ENCODE data around the gene ADAM22. TPM values are rescaled to one million over a fixed set of nuclear protein-coding genes. Genes with fewer than 3 reads are reported as not detected.
A peak's percentile ranks its signal among the peaks of the same experiment; 100 is the strongest.

Gene ADAM22
- total RNA-seq, 2 donors from 2014 or later = 0.29 to 1.9 TPM

- no peaks in the 10 kb centered on the region for H3K27me3 Mint-ChIP-seq
- H3K36me3 Mint-ChIP-seq = peaks cover 11% of the 10 kb centered on the region
- no peak overlapping the region for H3K4me3 Mint-ChIP-seq
- no peak overlapping the region for H3K27ac Mint-ChIP-seq
- no peaks in the 10 kb centered on the region for H3K9me3 Mint-ChIP-seq
- H3K4me1 Mint-ChIP-seq (ENCODE audit: low read depth in 2 of 2) = peaks cover 5 to 8% of the 10 kb centered on the region in 2 donors
- no peak for ATAC-seq
- no peak for DNase-seq (ENCODE audit: low spot score)
Observed at GRCh38 chr7:88200261-88200660, 266.2 kb downstream of the ADAM22 start.

DNA sequence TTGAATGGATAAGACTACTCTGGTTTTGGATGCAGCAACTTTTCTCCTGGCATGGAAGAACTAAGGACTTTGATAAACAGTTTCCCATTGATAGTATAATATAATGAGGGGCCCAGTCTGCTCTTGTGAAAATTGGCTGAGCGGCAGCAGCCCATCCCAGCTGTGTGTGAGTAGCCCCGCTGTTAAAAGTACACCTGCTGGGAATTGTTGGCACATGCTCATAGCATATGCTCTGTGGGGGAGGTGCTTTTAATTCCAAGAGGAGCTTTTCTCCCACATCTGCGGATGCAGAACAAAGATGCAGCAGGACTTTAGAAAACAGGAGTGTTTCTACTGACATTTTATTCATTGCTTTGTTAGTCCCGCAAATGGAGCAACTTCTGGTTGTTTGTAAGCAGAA lies 266.7 kb downstream of the ADAM22 start:
- no peak overlapping the region for H3K4me3 Mint-ChIP-seq
- H3K36me3 Mint-ChIP-seq = peaks cover 13% of the 10 kb centered on the region
- no peaks in the 10 kb centered on the region for H3K27me3 Mint-ChIP-seq
- H3K4me1 Mint-ChIP-seq (ENCODE audit: low read depth in 2 of 2) = peaks cover 5 to 8% of the 10 kb centered on the region in 2 donors
- no peak overlapping the region for H3K27ac Mint-ChIP-seq
- H3K9me3 Mint-ChIP-seq = no peaks in the 10 kb centered on the region
- ATAC-seq (no peak), DNase-seq (ENCODE audit: low spot score) (no peak)

DNA sequence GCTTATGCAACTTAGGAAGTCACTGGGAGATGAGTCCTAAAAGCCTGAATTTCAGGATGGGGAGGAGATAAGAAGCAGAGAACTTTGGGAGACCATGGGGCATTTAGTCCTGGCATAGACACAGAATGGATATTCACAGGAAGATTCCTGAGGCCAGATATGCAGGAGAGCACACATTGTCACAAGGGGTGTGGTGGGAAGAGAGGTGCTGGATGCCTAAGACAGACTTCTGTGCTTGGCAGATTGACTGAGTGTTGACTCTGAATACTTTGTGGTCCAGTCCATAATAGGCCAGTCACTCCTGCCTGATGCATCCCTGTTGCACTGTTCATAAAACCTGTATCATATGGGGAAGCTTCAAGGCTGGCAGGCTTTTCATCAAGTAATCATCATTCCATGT lies 267.3 kb downstream of the ADAM22 start:
- Mint-ChIP-seq H3K9me3 (no peaks in the 10 kb centered on the region), H3K4me3 (no peak overlapping the region), H3K4me1 (ENCODE audit: low read depth in 2 of 2) (peaks cover 5 to 8% of the 10 kb centered on the region in 2 donors), H3K27ac (no peak overlapping the region), H3K27me3 (no peaks in the 10 kb centered on the region), H3K36me3 (peaks cover 17% of the 10 kb centered on the region)
- DNase-seq (ENCODE audit: low spot score) (no peak), ATAC-seq (no peak)

DNA sequence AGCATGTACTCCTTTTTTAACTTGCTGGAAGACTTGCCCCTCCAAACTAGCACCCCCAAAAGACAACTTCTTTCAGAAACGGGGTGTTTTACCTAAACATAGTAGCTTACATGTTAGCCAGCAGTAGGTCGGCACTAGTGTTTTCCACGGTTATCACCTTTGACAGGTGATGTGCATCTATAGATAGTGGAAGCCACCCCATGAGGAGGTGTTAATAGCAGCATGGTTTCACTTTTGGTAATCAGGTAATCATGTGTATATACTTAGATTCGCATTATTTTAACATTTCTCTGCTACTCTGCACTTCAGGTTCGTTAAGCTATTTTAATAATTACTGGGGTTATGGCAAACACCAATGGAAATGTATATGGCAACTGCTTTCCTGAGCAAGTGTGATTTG lies 268.2 kb downstream of the ADAM22 start:
- Mint-ChIP-seq H3K4me1 (ENCODE audit: low read depth in 2 of 2) (peaks cover 5 to 8% of the 10 kb centered on the region in 2 donors), H3K4me3 (no peak overlapping the region), H3K27ac (peak overlapping the region in 1 of 2 donors; percentile 31), H3K36me3 (peaks cover 17% of the 10 kb centered on the region), H3K27me3 (no peaks in the 10 kb centered on the region), H3K9me3 (no peaks in the 10 kb centered on the region)
- ATAC-seq = no peak
- DNase-seq (ENCODE audit: low spot score) = no peak

DNA sequence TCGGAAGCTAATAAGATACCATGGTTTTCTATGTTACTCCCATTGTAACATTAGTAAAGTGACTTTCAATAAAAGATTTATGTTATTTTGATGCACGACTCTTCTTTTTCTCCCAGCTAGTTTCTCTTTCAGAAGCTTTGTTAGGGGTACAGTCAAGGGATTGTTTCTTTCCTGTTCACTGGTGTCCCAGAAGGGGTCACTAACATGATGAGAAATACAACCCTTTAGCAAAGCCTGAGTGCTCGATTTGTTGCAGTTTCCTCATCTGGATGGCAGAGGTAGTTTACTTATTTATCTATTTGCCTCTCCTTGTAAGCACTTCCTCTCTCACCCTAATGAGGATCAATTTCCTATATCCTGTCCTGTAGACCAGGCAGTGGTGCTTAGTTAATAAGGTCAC lies 268.7 kb downstream of the ADAM22 start:
- H3K9me3 Mint-ChIP-seq = no peaks in the 10 kb centered on the region
- DNase-seq (ENCODE audit: low spot score) = no peak
- H3K27me3 Mint-ChIP-seq = no peaks in the 10 kb centered on the region
- H3K36me3 Mint-ChIP-seq = peaks cover 17% of the 10 kb centered on the region
- no peak overlapping the region for H3K4me3 Mint-ChIP-seq
- H3K27ac Mint-ChIP-seq = peak overlapping the region in 1 of 2 donors; percentile 31
- peaks cover 5 to 8% of the 10 kb centered on the region in 2 donors for H3K4me1 Mint-ChIP-seq (ENCODE audit: low read depth in 2 of 2)
- ATAC-seq = no peak

DNA sequence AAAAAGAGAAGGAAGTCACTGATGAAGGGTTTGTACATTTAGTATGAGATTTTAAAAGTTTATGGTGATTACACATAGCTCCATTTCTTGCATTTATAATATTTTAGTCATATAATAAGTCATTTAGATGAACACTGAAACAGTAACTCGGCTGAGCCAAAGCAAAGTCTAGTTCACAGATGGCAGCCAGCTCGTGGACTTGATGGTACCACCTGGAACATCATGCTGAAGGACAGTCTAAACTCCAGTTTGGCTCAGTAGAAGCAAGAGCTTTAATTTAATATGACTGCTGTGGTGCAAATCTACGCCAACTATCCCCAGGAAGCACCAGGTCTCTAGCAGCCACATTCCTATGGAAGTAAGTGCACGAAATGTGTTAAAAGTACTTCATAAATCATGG lies 269.4 kb downstream of the ADAM22 start:
- ATAC-seq (no peak), DNase-seq (ENCODE audit: low spot score) (no peak)
- Mint-ChIP-seq H3K9me3 (no peaks in the 10 kb centered on the region), H3K27me3 (no peaks in the 10 kb centered on the region), H3K4me1 (ENCODE audit: low read depth in 2 of 2) (peaks cover 5 to 8% of the 10 kb centered on the region in 2 donors), H3K4me3 (no peak overlapping the region), H3K27ac (peak overlapping the region; percentile 29 to 31), H3K36me3 (peaks cover 17% of the 10 kb centered on the region)

DNA sequence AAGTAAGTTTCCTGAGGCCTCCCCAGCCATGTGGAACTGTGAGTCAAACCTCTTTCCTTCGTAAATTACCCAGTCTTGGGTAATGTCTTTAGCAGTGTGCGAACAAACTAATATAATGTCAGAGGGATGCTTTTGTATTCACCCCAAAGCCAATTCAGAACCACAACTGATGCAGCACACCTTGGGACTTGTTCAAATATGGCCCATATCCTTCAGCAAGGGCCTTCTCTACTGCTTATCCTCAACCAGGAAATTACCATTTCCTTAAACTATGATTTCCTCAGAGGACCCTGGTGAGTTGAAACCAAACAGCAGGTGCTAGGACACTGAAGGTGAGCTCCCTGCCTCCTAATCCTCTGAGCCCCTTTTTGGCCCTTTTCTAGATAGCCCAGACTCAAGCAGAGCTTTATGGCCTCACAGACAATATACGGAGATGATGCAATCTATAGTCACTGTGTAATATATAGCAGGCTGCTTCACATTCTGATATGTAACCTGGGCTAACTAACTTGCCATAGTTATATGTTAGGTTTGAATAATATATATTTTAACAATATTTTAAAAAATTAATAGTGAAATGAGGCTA lies 270.6 kb downstream of the ADAM22 start:
- Mint-ChIP-seq H3K27me3 (no peaks in the 10 kb centered on the region), H3K4me3 (no peak overlapping the region), H3K4me1 (ENCODE audit: low read depth in 2 of 2) (peaks cover 5 to 8% of the 10 kb centered on the region in 2 donors), H3K36me3 (peaks cover 17% of the 10 kb centered on the region), H3K9me3 (no peaks in the 10 kb centered on the region), H3K27ac (no peak overlapping the region)
- DNase-seq (ENCODE audit: low spot score) (no peak), ATAC-seq (no peak)

DNA sequence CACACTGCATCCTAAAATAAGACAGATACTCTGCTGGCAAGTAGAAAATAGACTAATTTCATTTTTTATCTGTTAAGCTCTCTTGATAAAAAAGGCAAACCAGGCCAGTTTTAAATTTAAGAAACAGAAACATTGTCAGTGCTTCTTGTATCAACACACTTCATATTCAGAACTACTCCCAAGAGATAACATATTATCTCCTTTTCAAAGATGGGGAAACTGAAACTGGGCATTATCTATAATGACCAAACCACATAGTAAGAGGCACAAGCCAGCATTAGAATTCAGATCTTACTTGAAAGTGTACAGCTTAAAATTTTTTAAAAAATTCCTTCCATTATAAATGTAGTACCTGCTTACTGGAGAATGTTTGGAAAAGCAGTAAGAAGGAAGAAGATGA lies 271.1 kb downstream of the ADAM22 start:
- no peaks in the 10 kb centered on the region for H3K27me3 Mint-ChIP-seq
- no peak for ATAC-seq
- DNase-seq (ENCODE audit: low spot score) = no peak
- H3K4me1 Mint-ChIP-seq (ENCODE audit: low read depth in 2 of 2) = peaks cover 5 to 8% of the 10 kb centered on the region in 2 donors
- no peak overlapping the region for H3K4me3 Mint-ChIP-seq
- H3K27ac Mint-ChIP-seq = no peak overlapping the region
- H3K9me3 Mint-ChIP-seq = no peaks in the 10 kb centered on the region
- H3K36me3 Mint-ChIP-seq = peaks cover 17% of the 10 kb centered on the region

GRCh38 chr7:88206254-88206653 lies 272.2 kb downstream of the ADAM22 start:
- Mint-ChIP-seq H3K27me3 (no peaks in the 10 kb centered on the region), H3K36me3 (peaks cover 17% of the 10 kb centered on the region), H3K4me3 (no peak overlapping the region), H3K9me3 (no peaks in the 10 kb centered on the region), H3K4me1 (ENCODE audit: low read depth in 2 of 2) (peaks cover 5 to 8% of the 10 kb centered on the region in 2 donors), H3K27ac (no peak overlapping the region)
- DNase-seq (ENCODE audit: low spot score) = no peak
- ATAC-seq = no peak

DNA sequence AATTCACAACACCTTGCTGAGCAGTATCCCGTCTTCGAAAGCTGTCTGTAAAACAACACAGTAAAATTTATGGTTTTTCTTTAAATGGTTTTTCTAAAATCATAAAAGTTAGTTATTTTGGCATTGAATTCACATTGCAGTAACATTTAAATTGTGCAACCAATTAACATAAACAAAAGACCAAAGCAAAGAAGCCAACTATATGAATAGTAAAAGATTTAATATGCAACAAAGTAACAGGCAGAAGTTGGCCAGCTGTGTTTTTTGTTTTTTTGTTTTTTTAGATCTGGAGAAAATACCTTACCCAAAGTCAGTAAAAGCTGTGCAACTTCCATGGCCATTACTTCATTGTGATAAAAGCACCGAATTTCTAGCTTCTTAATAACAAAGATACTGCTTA lies 274.5 kb downstream of the ADAM22 start:
- no peak for ATAC-seq
- DNase-seq (ENCODE audit: low spot score) = no peak
- Mint-ChIP-seq H3K4me3 (no peak overlapping the region), H3K27ac (no peak overlapping the region), H3K36me3 (peaks cover 16% of the 10 kb centered on the region), H3K4me1 (ENCODE audit: low read depth in 2 of 2) (peaks cover 7% of the 10 kb centered on the region in 2 donors), H3K27me3 (no peaks in the 10 kb centered on the region), H3K9me3 (no peaks in the 10 kb centered on the region)

DNA sequence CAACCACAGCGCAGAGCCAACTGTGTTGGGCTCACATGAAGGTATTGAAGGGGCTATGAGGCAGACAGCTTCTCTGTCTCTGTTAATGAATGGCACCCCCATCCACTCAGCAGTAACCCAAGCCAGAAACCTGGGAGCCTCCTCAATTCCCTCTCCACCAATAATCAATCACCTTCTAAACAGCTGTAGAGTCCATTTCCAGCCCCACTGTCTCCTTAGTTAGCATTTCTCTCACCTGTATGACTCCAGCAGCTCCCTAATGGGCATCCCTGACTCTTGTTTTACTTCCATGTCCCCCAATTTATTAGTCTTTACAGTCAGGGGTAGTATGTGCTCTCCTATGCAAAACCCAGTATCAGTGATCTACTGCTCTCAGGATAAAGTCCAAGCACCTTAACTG lies 278.9 kb downstream of the ADAM22 start:
- Mint-ChIP-seq H3K36me3 (peaks cover 26% of the 10 kb centered on the region), H3K4me3 (no peak overlapping the region), H3K9me3 (no peaks in the 10 kb centered on the region), H3K27me3 (no peaks in the 10 kb centered on the region), H3K27ac (peak overlapping the region in 1 of 2 donors; percentile 7), H3K4me1 (ENCODE audit: low read depth in 2 of 2) (peaks cover 21 to 27% of the 10 kb centered on the region in 2 donors)
- no peak for ATAC-seq
- no peak for DNase-seq (ENCODE audit: low spot score)

GRCh38 chr7:88214456-88214855 lies 280.4 kb downstream of the ADAM22 start:
- Mint-ChIP-seq H3K9me3 (no peaks in the 10 kb centered on the region), H3K4me3 (no peak overlapping the region), H3K36me3 (peaks cover 32% of the 10 kb centered on the region), H3K4me1 (ENCODE audit: low read depth in 2 of 2) (peaks cover 29 to 40% of the 10 kb centered on the region in 2 donors), H3K27me3 (no peaks in the 10 kb centered on the region), H3K27ac (peak overlapping the region in 1 of 2 donors; percentile 21)
- DNase-seq (ENCODE audit: low spot score) (no peak), ATAC-seq (no peak)

- no peaks in the 10 kb centered on the region for H3K27me3 Mint-ChIP-seq
- H3K36me3 Mint-ChIP-seq = peaks cover 32% of the 10 kb centered on the region
- H3K4me1 Mint-ChIP-seq (ENCODE audit: low read depth in 2 of 2) = peaks cover 32 to 40% of the 10 kb centered on the region in 2 donors
- H3K4me3 Mint-ChIP-seq = no peak overlapping the region
- DNase-seq (ENCODE audit: low spot score) (no peak), ATAC-seq (no peak)
- H3K27ac Mint-ChIP-seq = no peak overlapping the region
- no peaks in the 10 kb centered on the region for H3K9me3 Mint-ChIP-seq
Observed at GRCh38 chr7:88215295-88215694, 281.2 kb downstream of the ADAM22 start.

DNA sequence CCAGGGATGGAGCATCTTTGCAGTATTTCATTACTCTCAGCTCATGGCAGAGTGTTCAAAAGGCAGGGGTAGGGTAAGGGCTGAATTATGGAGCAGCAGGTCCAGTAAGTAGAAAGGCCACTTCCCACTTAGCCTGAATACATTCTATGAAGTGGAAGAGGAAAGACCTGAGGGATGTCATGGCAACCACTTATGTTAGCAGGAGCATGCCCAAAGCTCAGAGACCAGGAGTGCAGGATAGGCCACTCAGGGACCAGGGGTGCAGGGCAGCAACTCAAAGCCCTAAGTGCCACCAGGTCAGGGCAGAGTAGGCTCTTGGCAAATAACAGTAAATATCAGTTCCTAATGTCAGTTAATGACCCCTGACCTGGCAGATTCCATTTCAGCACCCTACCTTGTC lies 282.2 kb downstream of the ADAM22 start:
- H3K36me3 Mint-ChIP-seq = peaks cover 32% of the 10 kb centered on the region
- no peak overlapping the region for H3K27ac Mint-ChIP-seq
- H3K4me3 Mint-ChIP-seq = no peak overlapping the region
- H3K4me1 Mint-ChIP-seq (ENCODE audit: low read depth in 2 of 2) = peaks cover 37 to 47% of the 10 kb centered on the region in 2 donors
- no peak for ATAC-seq
- DNase-seq (ENCODE audit: low spot score) = no peak
- no peaks in the 10 kb centered on the region for H3K27me3 Mint-ChIP-seq
- no peaks in the 10 kb centered on the region for H3K9me3 Mint-ChIP-seq

All from natural killer cell treated with Interleukin-12 subunit alpha and Interleukin-12 subunit beta and Interleukin-15 and Interleukin-18, amount 100 ng/mL, for 72 hours (primary cell).